Gastrocnemius medialis (tissue), 4 donors: Measurements from ENCODE around the gene RHBDL1.

Source experiments
- POLR2A ChIP-seq, 2 donors: fragments of 450-650 bp; IDR thresholded peaks; one replicate each; pipeline ENCODE4 v1.6.1; 2017; ENCODE audit warnings: antibody characterized with exemption in 2 of 2, mild to moderate bottlenecking in 2 of 2, moderate library complexity in 2 of 2
- TF ChIP-seq, protein P1 (sequence below), 5 experiments: fragments of 450-650 bp in 3 of 5; fragments of 200-600 bp in 2 of 5; sonication (generic) in 2 of 5; IDR thresholded peaks in 4 of 5; conservative IDR thresholded peaks in 1 of 5; 1 replicate in 4 of 5; 2 replicates in 1 of 5; pipeline ENCODE4 v1.5.1; 2016 to 2019; ENCODE audit warnings: antibody characterized with exemption in 5 of 5, mild to moderate bottlenecking in 3 of 5, moderate library complexity in 3 of 5

DNA sequence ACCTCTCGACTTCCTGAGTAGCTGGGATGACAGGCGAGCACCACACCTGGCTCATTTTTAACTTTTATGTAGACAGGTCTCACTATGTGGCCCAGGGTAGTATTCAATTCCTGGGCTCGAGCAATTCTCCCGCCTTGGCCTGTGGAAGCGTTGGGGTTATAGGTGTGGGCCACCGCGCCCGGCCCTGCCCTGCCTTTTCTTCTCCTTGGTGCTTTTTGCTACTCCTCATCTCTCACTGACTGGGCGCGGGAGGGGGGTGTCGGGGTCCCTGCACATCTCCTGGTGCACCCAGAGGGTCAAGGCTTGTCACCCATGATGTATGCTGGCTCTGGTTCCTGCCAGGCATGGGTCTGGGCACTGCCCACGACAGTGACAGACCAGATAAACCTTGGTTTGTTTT lies 30.9 kb upstream of the RHBDL1 start:
- TF ChIP-seq, protein P1, sequence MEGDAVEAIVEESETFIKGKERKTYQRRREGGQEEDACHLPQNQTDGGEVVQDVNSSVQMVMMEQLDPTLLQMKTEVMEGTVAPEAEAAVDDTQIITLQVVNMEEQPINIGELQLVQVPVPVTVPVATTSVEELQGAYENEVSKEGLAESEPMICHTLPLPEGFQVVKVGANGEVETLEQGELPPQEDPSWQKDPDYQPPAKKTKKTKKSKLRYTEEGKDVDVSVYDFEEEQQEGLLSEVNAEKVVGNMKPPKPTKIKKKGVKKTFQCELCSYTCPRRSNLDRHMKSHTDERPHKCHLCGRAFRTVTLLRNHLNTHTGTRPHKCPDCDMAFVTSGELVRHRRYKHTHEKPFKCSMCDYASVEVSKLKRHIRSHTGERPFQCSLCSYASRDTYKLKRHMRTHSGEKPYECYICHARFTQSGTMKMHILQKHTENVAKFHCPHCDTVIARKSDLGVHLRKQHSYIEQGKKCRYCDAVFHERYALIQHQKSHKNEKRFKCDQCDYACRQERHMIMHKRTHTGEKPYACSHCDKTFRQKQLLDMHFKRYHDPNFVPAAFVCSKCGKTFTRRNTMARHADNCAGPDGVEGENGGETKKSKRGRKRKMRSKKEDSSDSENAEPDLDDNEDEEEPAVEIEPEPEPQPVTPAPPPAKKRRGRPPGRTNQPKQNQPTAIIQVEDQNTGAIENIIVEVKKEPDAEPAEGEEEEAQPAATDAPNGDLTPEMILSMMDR (IDR thresholded peaks at IDR 0.05 in 4 of 5, conservative IDR thresholded peaks at IDR 0.05 in 1 of 5) = no peak
- no peak for TF ChIP-seq POLR2A (IDR thresholded peaks at IDR 0.05)
